HG03196 (cell line): ENCODE results near the gene CRHR1.
"Not testable (repeated sequence)": the region's sequence is repeated elsewhere in the genome, so short reads cannot be mapped to it uniquely, and the experiment has no call there.

ENCODE experiments used
- ATAC-seq: cut with Tn5 transposase; IDR thresholded peaks from one replicate; pipeline ENCODE4 v1.9.1; 2021; ENCODE audit not compliant: unreplicated experiment

Gene CRHR1

DNA sequence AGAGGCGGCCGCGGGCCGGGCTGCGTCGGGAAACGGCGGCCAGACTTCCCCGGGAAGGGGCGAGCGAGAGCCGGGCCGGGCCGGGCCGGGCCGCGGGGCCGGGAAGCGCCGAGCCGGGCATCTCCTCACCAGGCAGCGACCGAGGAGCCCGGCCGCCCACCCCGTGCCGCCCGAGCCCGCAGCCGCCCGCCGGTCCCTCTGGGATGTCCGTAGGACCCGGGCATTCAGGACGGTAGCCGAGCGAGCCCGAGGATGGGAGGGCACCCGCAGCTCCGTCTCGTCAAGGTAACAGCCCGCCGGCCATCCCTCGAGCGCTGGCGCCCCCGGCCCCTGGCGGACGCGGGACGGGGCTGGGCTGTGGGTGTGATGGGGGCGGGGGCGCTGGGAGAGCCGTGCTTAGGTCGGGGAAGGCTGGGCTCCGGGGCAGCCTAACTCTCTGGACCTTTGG, at the start of gene CRHR1:
TSS of gene CRHR1 (plus strand) at position 28 of the 448 bp plus-strand sequence. CDS start at position 253, 225 bp downstream.
- no peak for ATAC-seq

GRCh38 chr17:45734598-45734997, 49.5 kb upstream of the CRHR1 start:
- no peak for ATAC-seq

GRCh38 chr17:45735488-45735887, 48.6 kb upstream of the CRHR1 start:
- no peak for ATAC-seq

DNA sequence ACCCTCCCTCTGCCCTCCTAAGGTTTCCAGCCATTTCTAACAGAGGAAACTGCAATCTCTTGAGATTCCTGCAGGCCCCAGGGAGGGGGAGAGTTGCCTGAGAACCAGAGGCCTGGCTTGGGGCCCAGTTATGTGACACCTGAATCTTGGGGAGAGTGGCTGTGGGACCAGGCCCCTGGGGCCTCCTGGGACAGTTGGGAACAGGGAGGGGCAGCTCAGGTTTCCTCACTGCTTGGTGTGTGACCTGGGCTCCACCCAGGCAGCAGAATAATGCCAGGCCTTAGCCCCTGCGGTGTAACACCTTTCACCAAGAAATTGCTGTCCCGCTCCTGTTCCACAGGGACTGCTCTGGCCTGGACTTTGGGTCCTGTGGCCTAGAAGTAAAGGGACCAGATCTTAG, 44.3 kb upstream of the CRHR1 start:
- no peak for ATAC-seq

DNA sequence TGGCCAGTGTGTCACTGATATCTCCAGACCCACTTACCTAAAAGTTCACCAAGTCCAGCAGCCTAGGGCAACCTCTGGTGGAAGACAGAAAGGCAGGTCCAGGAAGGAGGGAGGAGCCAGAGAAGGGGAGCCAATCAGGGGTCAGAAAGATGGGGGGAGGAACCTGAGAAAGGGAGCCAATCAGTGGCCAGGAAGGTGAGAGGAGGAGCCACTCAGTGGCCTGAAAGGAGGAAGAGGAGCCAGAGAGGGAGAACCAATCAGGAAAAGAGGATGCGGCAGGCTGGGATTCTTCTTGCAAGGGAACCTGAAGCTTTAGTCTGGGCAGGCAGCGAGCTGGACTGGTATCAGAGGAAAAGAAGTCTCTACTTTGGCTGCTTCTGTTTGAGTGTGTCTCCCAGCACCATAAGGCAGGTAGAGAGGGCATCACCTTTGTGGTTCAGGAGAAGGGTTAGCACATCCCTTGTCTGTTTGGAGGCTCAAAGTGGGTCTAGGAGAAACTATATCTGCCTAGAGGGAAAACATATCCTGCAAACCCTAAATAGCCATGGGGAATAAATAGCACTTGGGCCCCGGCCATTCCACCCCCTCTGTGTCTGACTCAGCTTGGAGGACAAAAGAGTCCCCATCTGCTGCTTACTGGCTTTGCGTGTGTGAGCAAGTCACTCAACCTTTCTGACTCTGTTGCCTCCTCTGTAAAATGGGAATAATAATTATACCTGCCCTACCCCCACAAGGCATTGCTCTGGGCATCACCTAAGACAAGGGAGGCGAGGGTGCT, 43.4 kb upstream of the CRHR1 start:
- no peak for ATAC-seq

DNA sequence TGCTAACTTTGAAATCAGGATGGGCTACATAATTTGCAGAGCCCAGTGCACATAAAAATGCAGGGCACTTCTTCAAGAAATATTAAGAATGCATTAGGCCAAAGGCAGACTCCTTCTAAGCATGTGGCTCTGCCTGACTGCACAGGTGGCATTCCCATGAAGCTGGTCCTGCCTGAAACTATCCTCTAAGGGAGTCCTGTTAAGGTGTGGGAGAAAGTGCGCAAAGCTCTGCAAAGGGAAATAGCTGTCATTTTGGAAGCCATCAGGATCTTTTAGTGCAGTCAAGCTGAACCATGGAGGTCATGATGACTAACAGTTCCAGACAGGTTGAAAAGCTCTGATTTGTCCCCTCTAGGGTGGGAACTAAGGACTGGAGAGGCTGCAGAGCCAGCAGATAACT, 41.9 kb upstream of the CRHR1 start:
- ATAC-seq, result no peak

GRCh38 chr17:45743626-45744326, 40.3 kb upstream of the CRHR1 start:
- no peak for ATAC-seq

DNA sequence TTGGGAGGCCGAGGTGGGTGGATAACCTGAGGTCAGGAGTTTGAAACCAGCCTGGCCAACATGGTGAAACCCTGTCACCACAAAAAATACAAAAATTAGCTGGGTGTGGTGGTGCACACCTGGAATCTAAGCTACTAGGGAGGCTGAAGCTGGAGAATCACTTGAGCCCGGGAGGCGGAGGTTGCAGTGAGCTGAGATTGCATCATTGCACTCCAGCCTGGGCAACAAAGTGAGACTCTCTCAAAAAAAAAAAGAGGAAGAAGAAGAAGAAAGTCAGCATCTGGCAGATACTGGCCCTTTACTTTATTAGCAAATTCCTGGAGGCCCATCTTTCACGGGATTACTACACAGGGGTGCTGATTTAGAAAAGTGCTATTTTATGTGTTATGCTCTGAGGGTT, 39.3 kb upstream of the CRHR1 start:
- not testable (repeated sequence) for ATAC-seq

- no peak for ATAC-seq
Measured at GRCh38 chr17:45745601-45746494, 38.3 kb upstream of the CRHR1 start.

GRCh38 chr17:45747911-45748310, 36.2 kb upstream of the CRHR1 start:
- no peak for ATAC-seq

- ATAC-seq, result no peak
Measured at GRCh38 chr17:45748731-45749310, 35.3 kb upstream of the CRHR1 start.

DNA sequence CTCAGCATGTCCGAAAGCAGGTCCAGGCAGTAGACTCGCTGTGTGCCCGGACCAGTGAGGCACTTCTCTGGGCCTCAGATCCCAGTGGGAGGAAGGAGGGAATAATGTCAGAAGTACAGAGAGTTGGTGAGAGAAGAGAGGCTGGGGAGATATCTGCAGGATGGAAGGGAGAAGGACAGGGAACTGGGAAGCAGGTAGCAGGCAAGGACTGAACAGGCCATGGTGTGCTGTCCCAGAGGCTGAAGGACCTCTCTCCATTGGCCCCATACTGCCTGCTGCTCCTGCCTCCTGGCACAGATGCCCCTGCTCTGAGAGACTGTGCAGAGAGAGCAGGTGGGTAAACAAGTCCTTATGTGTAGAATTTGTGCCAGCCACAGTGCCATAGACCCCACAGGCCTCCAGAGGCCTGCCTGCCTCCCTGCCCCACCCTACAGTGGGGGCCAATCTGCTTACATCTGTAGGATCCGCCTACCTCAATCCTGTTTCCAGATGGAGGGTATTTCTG, 34.2 kb upstream of the CRHR1 start:
- ATAC-seq, result no peak

- no peak for ATAC-seq
Measured at GRCh38 chr17:45750779-45751440, 33.2 kb upstream of the CRHR1 start.

- ATAC-seq, result no peak
Measured at GRCh38 chr17:45751466-45751865, 32.7 kb upstream of the CRHR1 start.

DNA sequence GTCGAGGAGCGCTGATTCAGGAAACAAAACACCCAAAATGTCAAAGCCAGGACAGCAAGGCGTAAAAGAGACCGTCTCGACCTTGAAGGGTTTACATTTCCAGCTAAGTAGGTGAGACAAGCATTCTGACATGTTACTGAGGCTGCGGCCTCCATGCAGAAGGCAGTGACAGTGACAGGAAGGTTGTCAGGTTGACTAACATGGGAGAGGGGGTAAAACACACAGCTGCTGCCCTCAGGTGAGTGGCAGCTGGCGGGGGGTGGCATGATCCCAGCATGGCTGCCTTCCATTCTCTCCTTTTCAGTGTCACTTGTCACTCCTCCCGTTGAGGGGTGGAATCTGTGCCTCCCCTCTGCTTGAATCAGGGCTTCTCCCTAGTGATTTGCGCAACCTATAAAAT, 31.9 kb upstream of the CRHR1 start:
- no peak for ATAC-seq

GRCh38 chr17:45753645-45754225, 30.4 kb upstream of the CRHR1 start:
- no peak for ATAC-seq

- no peak for ATAC-seq
Measured at GRCh38 chr17:45755050-45755449, 29.1 kb upstream of the CRHR1 start.

- no peak for ATAC-seq
Measured at GRCh38 chr17:45756266-45756991, 27.7 kb upstream of the CRHR1 start.
